Measurements from ENCODE around the gene KRT81. TPM values are rescaled to one million over a fixed set of nuclear protein-coding genes. Genes with fewer than 3 reads are reported as not detected.

The KRT81 gene
- total RNA-seq, 1 donor from 2014 or later = 0.16 TPM

DNA sequence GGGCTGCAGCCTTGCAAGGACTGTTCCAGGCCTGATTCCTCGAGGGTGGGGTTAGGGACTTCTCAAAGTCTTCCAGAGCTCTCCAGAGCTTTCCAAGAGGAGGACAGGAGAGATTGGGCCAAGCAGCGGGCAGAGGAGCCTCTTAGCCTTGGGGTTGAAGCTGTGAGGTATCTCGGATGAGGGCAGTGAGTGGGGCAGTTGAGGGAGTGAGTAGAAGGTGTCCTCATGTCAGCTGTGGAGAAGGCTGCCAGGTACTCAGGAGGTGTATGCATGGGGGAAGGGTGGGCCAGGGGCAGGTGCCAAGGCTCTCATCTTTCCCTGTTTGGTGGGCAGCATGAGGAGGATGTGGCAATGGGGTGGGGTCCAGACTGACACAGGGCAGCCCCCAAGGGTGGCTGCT lies 22.1 kb upstream of the KRT81 start:
- Mint-ChIP-seq H3K4me1 (peaks cover 6% of the 10 kb centered on the region), H3K9me3 (no peaks in the 10 kb centered on the region), H3K27me3 (ENCODE audit: low read depth) (peaks cover 58% of the 10 kb centered on the region), H3K4me3 (no peak overlapping the region), H3K27ac (no peak overlapping the region), H3K36me3 (no peaks in the 10 kb centered on the region)
- no peak for DNase-seq (ENCODE audit: low spot score in 2 of 2, unreplicated experiment in 2 of 2)
- TF ChIP-seq CTCF (IDR thresholded peaks at IDR 0.05; ENCODE audit: unreplicated experiment) = no peak

GRCh38 chr12:52312086-52312485 lies 20.8 kb upstream of the KRT81 start:
- H3K4me1 Mint-ChIP-seq = peaks cover 10% of the 10 kb centered on the region
- no peak overlapping the region for H3K4me3 Mint-ChIP-seq
- no peak overlapping the region for H3K27ac Mint-ChIP-seq
- H3K9me3 Mint-ChIP-seq = no peaks in the 10 kb centered on the region
- TF ChIP-seq CTCF (IDR thresholded peaks at IDR 0.05; ENCODE audit: unreplicated experiment) = no peak
- H3K36me3 Mint-ChIP-seq = no peaks in the 10 kb centered on the region
- peaks cover 69% of the 10 kb centered on the region for H3K27me3 Mint-ChIP-seq (ENCODE audit: low read depth)
- DNase-seq (ENCODE audit: low spot score in 2 of 2, unreplicated experiment in 2 of 2) = no peak

DNA sequence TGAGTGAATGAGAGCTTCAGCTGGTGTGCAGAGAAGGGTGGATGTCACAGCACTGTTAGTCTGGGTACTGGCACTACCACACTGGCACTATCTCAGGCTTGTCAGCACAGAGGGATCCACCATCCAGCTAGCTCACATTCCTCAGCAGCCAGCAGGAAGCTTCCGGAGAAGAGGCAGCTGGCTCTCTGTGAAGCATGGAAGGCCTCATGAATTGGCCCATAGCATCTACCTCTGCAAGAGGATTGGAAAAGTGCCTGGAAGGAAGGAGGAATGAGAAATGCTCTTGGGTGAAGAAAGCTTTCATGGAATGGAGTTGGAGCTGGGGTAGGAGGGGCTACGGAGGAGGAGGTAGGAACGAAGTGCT lies 19.9 kb upstream of the KRT81 start:
- Mint-ChIP-seq H3K4me1 (peaks cover 10% of the 10 kb centered on the region), H3K9me3 (no peaks in the 10 kb centered on the region), H3K4me3 (no peak overlapping the region), H3K27ac (no peak overlapping the region), H3K27me3 (ENCODE audit: low read depth) (peaks cover 77% of the 10 kb centered on the region), H3K36me3 (no peaks in the 10 kb centered on the region)
- no peak for TF ChIP-seq CTCF (IDR thresholded peaks at IDR 0.05; ENCODE audit: unreplicated experiment)
- DNase-seq (ENCODE audit: low spot score in 2 of 2, unreplicated experiment in 2 of 2) = no peak

GRCh38 chr12:52310622-52311284 lies 19.4 kb upstream of the KRT81 start:
- H3K27ac Mint-ChIP-seq = no peak overlapping the region
- peaks cover 10% of the 10 kb centered on the region for H3K4me1 Mint-ChIP-seq
- no peaks in the 10 kb centered on the region for H3K36me3 Mint-ChIP-seq
- H3K27me3 Mint-ChIP-seq (ENCODE audit: low read depth) = peaks cover 82% of the 10 kb centered on the region
- no peak overlapping the region for H3K4me3 Mint-ChIP-seq
- H3K9me3 Mint-ChIP-seq = no peaks in the 10 kb centered on the region
- DNase-seq (ENCODE audit: low spot score in 2 of 2, unreplicated experiment in 2 of 2) = no peak
- no peak for TF ChIP-seq CTCF (IDR thresholded peaks at IDR 0.05; ENCODE audit: unreplicated experiment)

- H3K9me3 Mint-ChIP-seq = no peaks in the 10 kb centered on the region
- H3K4me1 Mint-ChIP-seq = peaks cover 10% of the 10 kb centered on the region
- peak overlapping the region; percentile 24 for H3K27ac Mint-ChIP-seq
- no peak for DNase-seq (ENCODE audit: low spot score in 2 of 2, unreplicated experiment in 2 of 2)
- no peaks in the 10 kb centered on the region for H3K36me3 Mint-ChIP-seq
- H3K4me3 Mint-ChIP-seq = peak overlapping the region; percentile 68
- no peak for TF ChIP-seq CTCF (IDR thresholded peaks at IDR 0.05; ENCODE audit: unreplicated experiment)
- peaks cover 92% of the 10 kb centered on the region for H3K27me3 Mint-ChIP-seq (ENCODE audit: low read depth)
Measured at GRCh38 chr12:52308806-52309425, 17.6 kb upstream of the KRT81 start.
